ENCODE measurements around the gene LRPAP1.
"Not testable (repeated sequence)": the region's sequence is repeated elsewhere in the genome, so short reads cannot be mapped to it uniquely, and the experiment has no call there.

LRPAP1 gene

DNA sequence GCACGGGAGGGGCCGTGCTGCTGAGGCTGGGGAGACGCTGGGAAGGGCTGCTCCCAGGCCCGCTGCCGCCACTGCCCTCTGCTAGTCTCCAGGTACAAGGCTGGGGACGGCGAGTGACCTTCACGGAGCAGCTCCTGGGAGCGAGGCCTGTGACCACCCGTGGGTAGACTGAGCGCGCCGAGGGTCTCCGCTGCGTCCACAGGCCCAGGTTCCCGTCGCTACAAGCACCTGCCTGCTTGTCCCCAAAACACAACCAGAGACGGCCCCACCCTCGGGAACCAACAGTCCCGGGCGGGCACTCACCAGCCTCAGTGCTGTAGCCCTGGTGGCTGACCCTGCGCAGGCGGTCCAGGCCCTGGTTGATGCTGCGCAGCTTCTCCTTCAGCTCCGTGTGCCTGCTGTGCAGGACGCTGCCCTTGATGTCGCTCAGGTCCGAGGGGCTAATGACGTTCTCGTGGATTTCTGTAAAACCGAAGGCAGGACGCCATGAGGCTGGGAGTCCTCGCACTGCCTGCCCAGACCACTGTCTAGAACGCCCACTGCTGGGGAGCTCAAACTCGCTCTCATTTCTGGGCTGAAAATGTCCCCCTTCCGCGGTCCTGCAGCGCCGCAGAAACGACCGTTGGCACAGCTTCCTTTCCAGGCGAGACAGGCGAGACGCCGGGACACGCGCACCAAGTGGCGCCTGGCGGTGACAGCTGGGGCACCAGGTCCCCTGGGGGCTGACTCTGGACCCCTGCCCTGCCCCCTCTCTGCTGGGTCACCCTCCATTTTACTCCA lies 14.3 kb downstream of the LRPAP1 start:
- DNase-seq, result no peak

DNA sequence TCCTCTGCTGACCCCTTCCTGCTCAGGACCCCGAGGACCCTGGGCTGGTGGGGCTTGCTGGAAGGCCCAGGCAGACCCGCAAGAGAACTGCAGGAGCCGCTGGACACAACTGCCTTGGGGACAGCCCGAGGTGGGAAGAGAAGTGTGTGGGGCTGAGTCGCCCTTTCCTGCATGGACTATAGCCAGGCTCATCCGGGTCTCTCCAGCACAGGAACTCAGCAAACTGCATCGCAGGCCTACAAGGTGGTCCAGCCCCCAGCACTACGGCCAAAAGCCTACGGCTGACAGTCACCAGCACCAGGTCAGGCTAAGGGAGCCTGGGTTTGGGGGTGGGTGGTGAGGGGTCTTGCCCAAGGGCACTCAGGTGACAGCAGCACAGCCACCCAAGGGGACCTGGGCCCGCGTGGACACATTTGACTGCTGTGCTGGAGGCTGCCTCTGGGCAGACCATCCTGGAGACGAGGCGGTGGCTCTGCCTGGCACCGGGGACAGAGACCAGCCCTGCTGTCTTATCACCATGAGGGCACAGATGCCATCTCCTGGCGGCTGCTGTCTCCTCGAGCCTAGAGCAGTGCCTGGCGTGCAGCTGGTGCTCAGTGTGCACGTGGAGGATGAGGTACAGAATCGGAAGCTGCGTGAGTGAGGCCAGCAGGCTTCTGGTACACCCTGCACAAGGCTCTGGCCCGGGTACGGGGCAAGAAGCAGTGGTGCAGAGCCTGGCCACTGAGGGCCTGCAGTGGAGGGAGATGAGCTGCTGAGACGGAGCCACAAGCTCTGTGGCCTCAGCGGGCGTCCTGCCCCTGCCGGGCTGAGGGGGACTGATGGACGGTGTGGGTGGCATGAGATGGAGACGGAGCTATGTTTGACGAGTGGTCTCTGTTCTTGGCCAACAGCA lies 15.1 kb downstream of the LRPAP1 start:
- DNase-seq, result no peak

DNA sequence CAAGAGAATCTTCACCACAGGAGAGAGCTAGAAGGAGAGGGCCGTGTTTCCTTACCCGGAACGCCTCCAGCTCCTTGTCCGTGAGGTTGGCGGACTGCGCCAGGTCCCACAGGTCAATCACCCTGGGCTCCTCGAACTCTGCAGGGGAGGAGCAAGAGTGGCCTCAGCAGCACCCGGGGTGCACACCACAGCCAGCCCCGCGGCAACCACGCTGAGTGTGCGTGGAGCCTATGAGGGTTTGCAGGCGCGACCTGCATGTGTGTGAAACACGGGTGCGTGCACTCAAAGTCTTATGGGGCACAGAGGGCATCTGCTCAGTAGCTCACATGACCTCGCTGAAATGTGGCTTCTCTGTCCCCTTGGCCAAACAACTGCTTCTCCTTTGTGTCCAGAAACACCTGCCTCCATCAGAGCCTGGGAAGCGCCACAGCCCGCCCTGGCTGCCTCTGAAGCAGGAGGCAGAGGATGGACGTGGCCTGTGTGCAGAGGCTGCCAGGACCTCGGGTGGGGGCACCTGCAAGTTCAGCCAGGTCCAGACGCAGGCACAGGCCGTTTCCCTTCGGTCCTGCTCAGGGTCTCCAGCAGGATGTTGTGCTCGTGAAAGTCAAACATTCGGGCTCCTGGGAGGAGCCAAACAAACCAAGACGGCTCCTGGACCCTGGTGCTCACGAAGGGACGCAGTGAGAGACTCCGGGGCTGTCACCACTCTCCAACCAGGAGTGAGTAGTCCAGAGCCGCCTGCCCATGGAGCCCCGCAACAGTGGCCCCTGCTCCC lies 16.0 kb downstream of the LRPAP1 start:
- DNase-seq, result no peak

DNA sequence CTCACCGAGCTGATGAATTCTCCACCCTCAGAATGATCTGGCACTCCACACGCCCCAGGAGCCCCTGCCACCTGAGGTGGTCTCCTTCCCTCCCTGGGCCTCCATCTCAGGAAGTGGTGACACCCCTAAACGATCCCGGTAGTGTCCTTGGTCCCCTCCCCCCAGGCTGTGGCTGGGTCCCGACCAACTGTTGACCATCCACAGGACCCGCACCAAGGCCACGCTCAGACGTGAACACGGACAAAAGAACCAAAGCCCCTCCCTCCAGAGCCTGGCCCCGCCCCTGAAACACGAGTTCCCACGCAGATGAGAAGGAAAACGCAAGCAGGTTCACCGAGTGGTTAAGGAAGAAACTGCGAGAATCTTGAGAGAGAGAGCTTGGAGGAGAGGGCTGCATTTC lies 16.6 kb downstream of the LRPAP1 start:
- DNase-seq, result no peak

DNA sequence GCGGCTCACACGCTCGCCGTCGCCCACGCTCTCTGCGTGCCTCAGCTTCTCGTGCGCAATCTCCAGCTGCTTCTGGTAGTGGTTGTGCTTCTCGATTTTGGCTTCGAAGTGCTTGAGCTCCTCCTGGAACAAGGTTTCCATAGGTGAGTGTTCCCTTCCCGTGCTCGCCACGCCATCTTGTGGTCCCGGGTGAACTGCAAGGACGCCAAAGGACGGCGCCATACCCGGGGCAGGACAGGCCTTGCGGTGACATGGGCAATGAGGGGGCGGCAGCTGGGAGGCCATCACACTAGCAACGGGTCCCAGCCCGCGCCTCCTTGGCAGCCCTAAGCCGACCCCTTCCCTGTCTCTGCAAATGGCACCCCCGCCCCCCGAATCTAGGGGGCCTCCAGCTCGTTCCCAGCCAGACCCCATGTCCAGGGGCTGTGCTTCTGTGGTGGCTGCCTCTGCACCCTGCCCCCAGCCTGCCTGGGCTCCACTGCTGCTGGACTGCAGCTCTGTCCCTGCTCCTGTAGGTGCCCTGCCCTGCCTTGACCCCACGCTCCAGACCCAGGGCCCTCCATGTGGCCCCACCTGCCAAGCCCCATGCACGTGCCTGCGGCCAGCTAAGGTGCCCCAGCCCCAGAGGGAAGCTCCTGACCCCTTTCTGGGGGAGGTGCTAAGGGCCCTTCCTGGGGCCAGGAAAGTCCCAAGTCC lies 17.3 kb downstream of the LRPAP1 start:
- no peak for DNase-seq

DNA sequence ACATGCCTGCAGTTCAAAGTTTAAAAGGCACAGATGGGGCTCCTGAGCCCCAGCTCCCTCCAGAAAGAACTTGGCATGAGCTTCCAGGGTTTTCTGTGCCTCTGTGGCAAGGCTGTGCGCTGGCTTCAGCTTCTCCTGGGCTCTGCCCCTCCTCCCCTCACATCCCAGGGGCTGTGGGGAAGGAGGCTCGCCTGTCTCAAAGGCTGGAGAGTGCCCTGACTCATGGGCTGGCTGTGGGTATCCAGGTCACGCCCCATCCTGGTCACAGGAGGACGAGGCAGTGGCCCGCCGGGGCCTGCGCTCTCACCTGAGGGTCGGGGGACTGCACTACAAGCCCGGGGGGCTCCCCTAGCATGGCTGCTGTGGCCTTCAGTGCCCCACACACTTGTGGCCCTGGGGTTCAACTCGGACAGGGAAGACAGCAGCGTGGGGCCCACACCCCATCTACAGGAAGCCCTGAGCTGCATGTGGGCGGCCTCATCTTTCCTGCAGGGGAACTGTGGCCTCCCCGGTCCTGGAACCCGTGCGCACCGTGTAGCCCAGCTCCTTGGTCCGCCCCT lies 17.9 kb downstream of the LRPAP1 start:
- no peak for DNase-seq

DNA sequence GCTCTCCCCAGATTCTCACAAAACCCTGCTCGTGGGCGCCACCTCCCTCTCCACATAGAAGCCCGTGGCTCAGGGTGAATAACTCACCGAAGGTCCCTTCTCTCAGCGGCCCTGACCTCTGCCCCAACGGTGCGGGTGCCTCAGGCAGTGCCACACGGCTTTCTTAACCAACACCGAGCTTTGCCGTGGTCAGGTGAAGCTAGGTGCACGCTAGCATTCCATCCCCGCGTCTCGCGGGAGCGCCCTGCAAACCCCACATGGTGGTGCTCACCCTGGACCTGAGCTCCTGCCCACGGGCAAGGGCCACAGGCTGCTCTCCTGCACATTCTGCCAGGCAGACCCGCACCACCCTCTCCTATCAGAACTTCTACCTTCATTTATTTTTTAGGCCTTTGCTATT lies 18.4 kb downstream of the LRPAP1 start:
- DNase-seq, result no peak

DNA sequence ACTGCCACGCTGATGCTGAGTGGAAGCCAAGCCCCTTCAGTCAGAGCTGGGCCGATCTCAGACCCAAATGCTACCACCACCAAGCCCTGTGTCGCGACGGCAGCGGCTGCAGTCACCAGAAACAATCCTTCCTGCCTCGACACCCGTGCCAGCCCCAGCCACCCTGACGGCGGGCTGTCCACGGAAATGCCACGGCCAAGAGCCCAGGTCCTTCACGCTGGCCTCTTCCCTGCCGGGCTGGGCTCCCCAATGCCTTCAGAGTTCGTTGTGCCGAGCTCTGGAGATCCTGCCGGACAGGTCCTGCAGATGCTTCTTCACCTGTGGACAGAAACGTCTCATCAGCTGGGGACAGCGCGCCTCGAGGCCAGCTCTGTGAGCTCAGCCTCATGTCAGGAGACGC lies 19.5 kb downstream of the LRPAP1 start:
- DNase-seq, result no peak

DNA sequence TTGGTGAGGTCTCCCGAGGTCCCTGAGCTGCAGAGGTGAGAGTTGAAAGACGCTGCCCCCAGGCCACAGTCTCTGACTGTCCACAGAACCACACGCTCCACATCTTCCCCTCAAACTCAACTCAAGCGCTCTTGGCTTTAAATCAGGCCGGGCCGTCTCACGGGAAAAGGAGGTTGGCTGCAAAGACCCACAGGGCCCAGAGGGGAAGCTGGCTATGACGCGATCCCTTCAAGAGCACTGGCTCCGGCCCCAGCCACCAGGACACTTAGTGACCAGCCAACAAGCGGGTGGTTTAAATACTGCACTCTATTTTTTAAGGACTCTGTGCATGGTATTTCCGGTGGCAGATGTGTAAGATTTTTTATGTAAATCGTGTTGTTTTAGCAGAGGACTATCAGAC lies 19.9 kb downstream of the LRPAP1 start:
- DNase-seq, result no peak

DNA sequence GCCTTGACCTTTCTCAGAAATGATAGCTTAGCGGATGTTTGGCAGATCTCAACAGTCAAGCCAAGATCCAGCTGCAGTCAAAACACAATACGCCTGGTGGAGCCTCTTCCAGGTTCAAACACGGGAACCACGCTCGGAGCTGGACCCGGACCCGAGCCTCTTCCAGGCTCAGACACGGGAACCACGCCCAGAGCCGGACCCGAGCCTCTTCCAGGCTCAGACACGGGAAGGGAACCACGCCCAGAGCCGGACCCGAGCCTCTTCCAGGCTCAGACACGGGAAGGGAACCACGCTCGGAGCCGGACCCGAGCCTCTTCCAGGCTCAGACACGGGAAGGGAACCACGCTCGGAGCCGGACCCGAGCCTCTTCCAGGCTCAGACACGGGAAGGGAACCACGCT lies 20.6 kb downstream of the LRPAP1 start:
- DNase-seq, result not testable (repeated sequence)

DNA sequence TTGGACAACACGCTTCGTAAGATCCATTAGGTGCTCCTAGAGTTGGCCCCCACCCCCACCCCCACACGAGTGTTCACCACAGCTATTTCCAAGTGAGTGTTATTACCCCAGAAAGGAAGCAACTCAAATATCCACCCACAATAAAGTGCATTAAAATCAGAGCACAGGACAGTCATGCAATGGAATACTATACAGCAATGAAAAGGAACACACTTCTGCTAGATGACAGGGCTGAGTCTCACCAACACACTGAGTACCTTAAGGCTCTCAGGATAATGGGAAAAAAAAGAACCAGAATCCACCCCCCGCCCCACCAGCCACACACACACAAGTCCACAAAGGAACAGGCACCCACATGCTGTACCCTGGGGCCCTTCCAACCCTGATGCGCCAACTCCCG lies 21.0 kb downstream of the LRPAP1 start:
- no peak for DNase-seq

DNA sequence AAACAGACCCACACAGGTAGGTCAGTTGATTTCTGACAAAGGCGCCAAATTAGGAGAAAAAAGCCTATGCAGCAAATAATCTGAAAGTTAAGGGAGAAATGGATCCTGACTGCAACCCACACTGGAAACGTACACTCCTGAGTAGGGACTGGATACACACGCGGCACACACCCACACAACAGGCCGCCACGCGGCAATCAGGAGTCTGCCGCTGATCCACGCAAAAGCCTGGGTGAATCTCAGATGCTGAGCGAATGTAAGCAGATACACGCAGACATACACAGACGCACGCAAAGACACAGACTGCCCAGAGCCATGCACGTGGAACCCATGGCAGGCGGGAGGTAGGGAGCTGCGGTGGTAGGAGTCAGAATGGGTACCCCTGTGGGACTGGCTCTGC lies 21.7 kb downstream of the LRPAP1 start:
- no peak for DNase-seq

DNA sequence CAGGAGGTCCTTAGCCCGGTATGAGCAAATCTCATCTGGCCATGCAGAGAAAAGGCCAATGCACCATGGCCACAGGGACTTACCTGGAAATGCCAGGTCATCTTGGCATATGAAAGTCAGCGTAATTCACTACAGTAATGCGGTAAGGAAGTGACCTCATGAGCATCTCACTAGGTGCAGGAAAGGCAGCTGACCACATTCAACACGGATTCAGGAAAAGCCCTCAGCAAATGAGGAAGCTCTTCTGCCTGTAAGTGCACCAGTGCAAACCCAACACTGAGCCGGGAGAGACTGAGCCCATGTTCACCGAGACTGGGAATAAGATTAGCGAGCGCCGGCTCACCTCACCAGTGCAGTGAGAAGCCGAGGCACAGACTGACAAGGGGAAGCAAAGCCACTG lies 23.7 kb downstream of the LRPAP1 start:
- DNase-seq, result no peak

DNA sequence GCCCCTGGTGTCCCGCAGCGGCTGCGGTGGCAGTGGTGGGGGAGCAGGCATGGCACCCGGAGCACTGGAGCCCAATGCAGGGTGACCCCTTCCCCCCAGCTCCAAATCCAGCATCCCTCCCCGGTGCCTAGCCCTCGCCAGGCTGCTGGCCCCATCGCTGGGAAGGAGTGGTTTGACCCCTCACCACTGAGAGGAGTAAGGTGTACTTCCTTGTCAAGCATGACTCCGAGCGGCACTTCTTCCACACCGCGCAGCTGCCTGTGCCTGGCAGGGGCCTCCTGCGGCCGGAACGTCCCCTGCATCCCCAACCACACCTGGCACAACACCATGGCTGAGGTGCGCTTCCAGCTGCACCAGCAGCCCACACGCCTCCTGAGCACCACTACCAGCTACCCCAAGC lies 27.0 kb downstream of the LRPAP1 start:
- DNase-seq, result no peak

DNA sequence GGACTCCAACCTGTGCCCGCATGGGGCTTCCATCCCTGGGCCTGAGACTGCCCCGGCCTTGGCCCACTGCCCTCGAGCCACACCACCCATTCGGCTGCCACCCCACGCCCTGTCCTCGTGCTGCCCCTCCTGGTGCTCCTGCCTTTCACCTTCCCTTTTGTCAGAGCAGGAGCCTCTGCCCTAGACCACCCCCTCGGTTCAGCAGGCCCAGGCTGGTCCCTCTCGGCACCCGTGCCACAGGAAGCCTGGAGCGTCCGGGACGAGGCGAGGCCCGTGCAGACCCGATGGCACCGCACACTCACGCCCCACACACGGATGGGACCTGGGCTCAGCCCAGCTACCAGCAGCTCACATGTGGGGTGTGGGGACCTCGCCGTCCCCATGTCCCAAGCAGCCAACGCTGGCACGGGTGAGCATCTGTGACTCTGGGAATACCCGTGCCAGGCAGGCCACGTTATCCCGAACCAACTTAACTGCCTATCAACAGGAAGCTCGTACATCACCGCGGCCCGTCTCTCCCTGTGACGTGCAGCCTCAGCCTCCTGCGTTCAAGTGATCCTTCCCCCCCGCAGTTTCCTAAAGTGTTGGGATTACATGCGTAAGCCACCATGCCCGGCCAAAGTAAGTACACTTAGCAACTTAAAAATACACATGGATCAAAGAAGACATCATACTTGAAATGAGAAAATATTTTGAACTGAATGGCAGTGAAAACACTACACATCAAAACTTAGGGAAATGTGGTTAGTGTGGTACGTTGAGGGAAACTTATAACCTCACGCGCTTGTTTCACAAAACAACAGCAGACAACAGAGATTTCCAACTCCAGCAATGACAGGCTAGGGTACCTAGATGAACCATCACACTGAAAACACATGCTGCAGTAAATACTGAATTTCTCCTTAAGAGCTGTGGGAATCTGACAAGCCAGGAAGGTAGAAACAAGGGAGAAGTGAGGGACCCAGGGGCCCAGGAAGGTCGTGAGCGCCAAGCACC lies 29.0 kb downstream of the LRPAP1 start:
- no peak for DNase-seq

DNA sequence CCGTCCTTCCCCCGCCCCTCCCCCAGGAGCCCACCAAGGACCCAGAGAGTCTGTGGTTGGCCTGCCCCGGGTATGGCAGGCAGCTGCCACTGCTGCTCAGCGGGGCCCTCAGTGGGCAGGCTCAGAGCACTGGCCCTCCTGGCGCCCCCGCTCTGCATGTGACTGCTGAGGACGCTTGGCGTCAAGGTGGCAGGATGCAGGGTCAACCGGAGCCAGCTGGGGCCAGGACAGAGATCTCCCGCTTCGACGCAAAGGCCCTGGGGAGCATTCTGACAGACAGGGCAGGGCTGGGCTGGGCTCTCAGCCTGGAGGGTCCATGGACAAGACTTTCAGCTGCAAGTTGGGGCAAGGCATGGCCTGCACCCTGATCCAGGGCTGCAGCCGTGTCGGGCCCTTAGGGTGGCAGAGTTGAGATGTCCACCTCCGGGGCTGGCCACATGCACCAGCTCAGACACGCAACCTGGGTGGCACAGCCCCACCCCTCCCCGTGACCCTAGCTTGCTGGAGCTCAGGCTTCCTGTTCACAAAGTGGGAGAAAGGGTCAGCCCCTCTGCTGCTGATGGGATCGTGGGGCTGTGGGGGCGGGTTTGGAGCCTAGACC lies 30.3 kb downstream of the LRPAP1 start:
- DNase-seq, result no peak

DNA sequence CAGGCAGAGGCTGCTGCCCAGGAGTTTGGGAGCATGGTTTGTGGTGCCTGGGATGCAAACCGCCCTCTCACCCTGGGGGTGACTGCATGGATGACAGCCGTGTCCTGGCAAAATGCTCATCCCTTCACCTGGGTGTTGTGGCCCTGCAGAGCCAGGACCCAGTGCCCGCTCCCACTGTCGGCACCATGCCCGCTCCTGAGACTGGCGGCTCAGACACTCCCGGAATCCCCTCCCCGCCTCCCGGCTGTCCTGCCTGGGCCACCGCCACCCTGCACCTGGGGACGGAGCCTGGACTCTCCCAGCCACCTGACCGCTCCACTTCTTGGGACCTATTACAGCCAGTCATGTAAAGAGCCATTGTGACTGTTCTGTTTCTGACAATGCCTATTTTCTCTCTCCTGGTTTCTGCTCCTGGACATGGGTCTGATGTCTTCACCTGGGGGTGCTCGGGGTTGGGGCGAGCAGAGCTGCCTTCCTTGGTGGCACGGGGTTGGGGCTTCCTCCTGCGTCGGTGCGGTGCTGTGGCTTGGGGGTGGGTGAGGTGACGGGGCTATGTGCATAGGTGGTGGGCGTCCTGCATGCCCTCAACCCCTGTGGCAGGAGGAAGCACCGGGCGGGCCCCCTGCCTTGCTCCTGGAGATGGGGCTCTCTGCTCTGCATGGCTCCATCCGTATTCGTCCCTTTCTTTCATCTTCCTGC lies 30.9 kb downstream of the LRPAP1 start:
- no peak for DNase-seq

DNA sequence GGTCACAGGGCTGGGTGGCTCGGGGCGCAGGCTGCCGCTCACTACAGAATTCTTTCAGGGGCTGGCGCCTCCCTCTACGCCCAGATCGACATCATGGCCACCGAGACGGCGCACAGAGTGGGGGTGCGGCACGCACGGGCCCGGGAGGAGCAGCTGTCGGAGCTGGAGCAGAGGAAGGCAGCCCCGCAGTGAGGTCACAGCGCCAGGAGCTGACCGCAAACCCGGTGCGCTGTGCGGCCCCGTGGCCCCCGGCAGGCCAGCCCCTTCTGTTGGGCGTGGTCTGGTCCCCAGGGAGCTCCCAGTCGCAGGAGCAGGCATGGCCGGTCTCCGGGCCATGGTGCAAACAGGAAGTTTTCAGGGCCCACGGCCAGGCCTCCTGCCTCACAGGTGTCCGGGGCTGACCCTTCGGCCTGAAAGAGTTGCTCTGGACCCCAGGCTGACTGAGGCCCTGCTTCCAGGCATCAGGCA lies 31.6 kb downstream of the LRPAP1 start:
- DNase-seq, result no peak

DNA sequence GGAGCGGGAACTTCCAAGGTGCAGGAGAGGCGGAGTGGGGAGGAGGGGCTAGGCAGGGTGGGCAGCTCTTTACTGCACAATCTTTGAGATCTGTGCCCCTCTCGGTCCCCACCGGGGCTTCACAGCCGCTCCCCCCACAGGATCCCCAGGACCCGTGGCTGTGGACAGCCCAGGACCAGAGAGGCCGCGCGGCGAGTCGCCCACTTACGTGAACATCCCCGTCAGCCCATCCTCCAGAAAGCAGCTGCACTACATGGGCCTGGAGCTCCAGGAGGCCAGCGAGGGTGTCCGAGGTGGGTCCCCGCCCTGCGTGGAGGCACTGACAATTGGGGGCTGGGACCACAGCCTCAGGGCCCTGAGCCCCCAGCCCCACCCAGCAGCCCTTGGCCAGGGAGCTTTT lies 32.1 kb downstream of the LRPAP1 start:
- DNase-seq, result no peak

DNA sequence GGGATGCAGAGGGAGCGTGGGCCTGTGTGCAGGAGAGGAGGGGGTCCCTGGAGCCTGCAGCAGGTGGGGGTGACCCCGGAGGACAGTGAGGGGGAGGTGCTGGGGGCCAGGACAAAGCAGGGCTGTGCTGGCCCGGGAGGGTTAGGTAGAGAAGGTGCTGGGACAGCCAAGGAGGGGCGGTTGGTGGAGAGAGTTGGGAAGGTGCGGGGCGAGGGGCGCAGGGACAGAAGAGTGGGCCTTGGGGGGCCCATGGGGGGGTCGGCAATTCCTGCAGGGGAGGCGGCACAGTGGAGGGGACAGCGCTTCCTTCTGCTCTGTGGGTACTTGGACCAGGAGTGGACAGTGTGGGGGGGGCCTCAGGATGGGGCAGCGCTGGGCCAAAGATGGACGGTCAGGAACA lies 32.5 kb downstream of the LRPAP1 start:
- DNase-seq, result no peak
